SIG-M5 (cell line): Measurements from ENCODE around the gene PTPN1.
"Not testable (repeated sequence)": the region's sequence is repeated elsewhere in the genome, so short reads cannot be mapped to it uniquely, and the experiment has no call there.

Experiments
- DNase-seq: peaks from one replicate; lab custom pipeline; 2025; lab: John Stamatoyannopoulos, UW

The PTPN1 gene

GRCh38 chr20:50481741-50482140, 28.4 kb upstream of the PTPN1 start:
- DNase-seq = no peak

- DNase-seq = no peak
These were observed 27.7 kb upstream of the PTPN1 start for GRCh38 chr20:50482396-50482981.

GRCh38 chr20:50484271-50484976, 25.8 kb upstream of the PTPN1 start:
- no peak for DNase-seq

- no peak for DNase-seq
These were observed 22.8 kb upstream of the PTPN1 start for GRCh38 chr20:50487397-50487796.

GRCh38 chr20:50488236-50488806, 21.9 kb upstream of the PTPN1 start:
- DNase-seq = no peak

- no peak for DNase-seq
These were observed 19.0 kb upstream of the PTPN1 start for GRCh38 chr20:50491168-50491567.

GRCh38 chr20:50491926-50492634, 18.1 kb upstream of the PTPN1 start:
- DNase-seq = no peak

GRCh38 chr20:50493881-50494253, 16.3 kb upstream of the PTPN1 start:
- DNase-seq = no peak

GRCh38 chr20:50494428-50494827, 15.8 kb upstream of the PTPN1 start:
- DNase-seq = no peak

GRCh38 chr20:50496773-50497385, 13.3 kb upstream of the PTPN1 start:
- no peak for DNase-seq

GRCh38 chr20:50498071-50498776, 12.0 kb upstream of the PTPN1 start:
- no peak for DNase-seq

GRCh38 chr20:50499938-50500337, 10.2 kb upstream of the PTPN1 start:
- DNase-seq = no peak

- DNase-seq = no peak
These were observed 8.0 kb upstream of the PTPN1 start for GRCh38 chr20:50501972-50502745.

- no peak for DNase-seq
These were observed 5.9 kb upstream of the PTPN1 start for GRCh38 chr20:50504231-50504823.

- no peak for DNase-seq
These were observed 4.0 kb upstream of the PTPN1 start for GRCh38 chr20:50506270-50506579.

GRCh38 chr20:50507745-50508144, 2.4 kb upstream of the PTPN1 start:
- DNase-seq = not testable (repeated sequence)

GRCh38 chr20:50508171-50508755, 1.9 kb upstream of the PTPN1 start:
- DNase-seq = no peak

- DNase-seq = no peak
These were observed 741 bp downstream of the PTPN1 start for GRCh38 chr20:50510706-50511542.

GRCh38 chr20:50512323-50512722, 2.1 kb downstream of the PTPN1 start:
- no peak for DNase-seq
